AG09319 (cell line): ENCODE measurements around the gene SND1.
"Not testable (repeated sequence)": the region's sequence is repeated elsewhere in the genome, so short reads cannot be mapped to it uniquely, and the experiment has no call there.

Experiments used
- DNase-seq: peaks from one replicate; pipeline ENCODE4 v3.0.0-alpha.2; 2010; ENCODE audit warnings: low read depth; ENCODE audit errors: extremely low read depth
- TF ChIP-seq, protein P1 (sequence below): IDR thresholded peaks from 2 replicates; pipeline ENCODE4 v1.5.1; 2011; ENCODE audit warnings: low read depth, mild to moderate bottlenecking, inconsistent platforms, low read length, moderate library complexity

Gene SND1

GRCh38 chr7:127962589-127963361 lies 310.8 kb downstream of the SND1 start:
- TF ChIP-seq, protein P1, sequence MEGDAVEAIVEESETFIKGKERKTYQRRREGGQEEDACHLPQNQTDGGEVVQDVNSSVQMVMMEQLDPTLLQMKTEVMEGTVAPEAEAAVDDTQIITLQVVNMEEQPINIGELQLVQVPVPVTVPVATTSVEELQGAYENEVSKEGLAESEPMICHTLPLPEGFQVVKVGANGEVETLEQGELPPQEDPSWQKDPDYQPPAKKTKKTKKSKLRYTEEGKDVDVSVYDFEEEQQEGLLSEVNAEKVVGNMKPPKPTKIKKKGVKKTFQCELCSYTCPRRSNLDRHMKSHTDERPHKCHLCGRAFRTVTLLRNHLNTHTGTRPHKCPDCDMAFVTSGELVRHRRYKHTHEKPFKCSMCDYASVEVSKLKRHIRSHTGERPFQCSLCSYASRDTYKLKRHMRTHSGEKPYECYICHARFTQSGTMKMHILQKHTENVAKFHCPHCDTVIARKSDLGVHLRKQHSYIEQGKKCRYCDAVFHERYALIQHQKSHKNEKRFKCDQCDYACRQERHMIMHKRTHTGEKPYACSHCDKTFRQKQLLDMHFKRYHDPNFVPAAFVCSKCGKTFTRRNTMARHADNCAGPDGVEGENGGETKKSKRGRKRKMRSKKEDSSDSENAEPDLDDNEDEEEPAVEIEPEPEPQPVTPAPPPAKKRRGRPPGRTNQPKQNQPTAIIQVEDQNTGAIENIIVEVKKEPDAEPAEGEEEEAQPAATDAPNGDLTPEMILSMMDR = no peak
- DNase-seq = no peak

GRCh38 chr7:127963850-127964249 lies 311.9 kb downstream of the SND1 start:
- not testable (repeated sequence) for DNase-seq

- TF ChIP-seq, protein P1 = no peak
- DNase-seq = no peak
These were observed 315.3 kb downstream of the SND1 start for GRCh38 chr7:127967281-127967680.

DNA sequence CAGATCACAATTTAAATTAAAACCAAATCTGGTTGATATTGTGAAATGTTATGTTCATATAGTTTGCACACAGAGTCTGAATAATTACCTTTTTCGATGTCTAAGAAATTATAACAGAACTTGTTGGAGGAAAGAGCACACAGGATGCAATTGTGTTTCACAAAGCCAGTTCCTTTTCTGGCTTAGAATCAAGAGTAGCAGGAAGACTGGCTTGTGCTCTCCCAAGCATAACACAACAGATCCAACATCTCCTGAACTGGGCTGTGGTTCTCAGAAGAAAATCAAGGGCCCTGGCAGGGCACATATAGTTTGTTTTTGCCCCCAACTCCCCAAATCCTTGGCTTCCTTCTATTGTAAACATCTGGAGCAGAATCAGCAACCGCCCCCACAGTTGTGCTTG lies 316.6 kb downstream of the SND1 start:
- TF ChIP-seq, protein P1 = no peak
- DNase-seq = no peak

GRCh38 chr7:127973832-127974231 lies 321.8 kb downstream of the SND1 start:
- no peak for DNase-seq
- TF ChIP-seq, protein P1 = no peak

GRCh38 chr7:127974446-127975035 lies 322.5 kb downstream of the SND1 start:
- TF ChIP-seq, protein P1 = no peak
- DNase-seq = no peak

- TF ChIP-seq, protein P1 = no peak
- DNase-seq = no peak
These were observed 324.2 kb downstream of the SND1 start for GRCh38 chr7:127976056-127976737.
